GM13977 (cell line): ENCODE measurements around the gene ZNF772.
A peak's percentile ranks its signal among the peaks of the same experiment; 100 is the strongest.
"Not testable (repeated sequence)": the region's sequence is repeated elsewhere in the genome, so short reads cannot be mapped to it uniquely, and the experiment has no call there.

Experiments
- DNase-seq: peaks from one replicate; pipeline ENCODE4 v3.0.0; 2012; ENCODE audit warnings: low spot score
- CTCF ChIP-seq: IDR thresholded peaks from 2 replicates; pipeline ENCODE4 v1.5.1; 2012; ENCODE audit warnings: mild to moderate bottlenecking, control low read depth; ENCODE audit not compliant: insufficient read depth; ENCODE audit errors: extremely low read depth, missing control alignments
- in situ Hi-C: fragments of 300-500 bp; cut with MboI; formaldehyde crosslinking; loops from one replicate; pipeline ENCODE4 v1.12.0; 2022; ENCODE audit warnings: low sequenced_read_pairs, low pct_unique_long_range_greater_than_20kb, mixed read lengths, inconsistent platforms; ENCODE audit not compliant: unreplicated experiment

ZNF772 gene

GRCh38 chr19:57477191-57478008, at the start of gene ZNF772:
Gene ZNF772 (minus strand): TSS chr19:57477566. CDS start chr19:57477309, 257 bp downstream.
- peak; percentile 61 for TF ChIP-seq CTCF
- peak; percentile 90 for DNase-seq
- in situ Hi-C loops = no loop called here

- DNase-seq, in situ Hi-C loops: not testable (repeated sequence)
These were observed 40.7 kb upstream of the ZNF772 start for GRCh38 chr19:57518021-57518420.

- DNase-seq = no peak
- in situ Hi-C loops = no loop called here
- no peak for TF ChIP-seq CTCF
These were observed 37.9 kb upstream of the ZNF772 start for GRCh38 chr19:57515255-57515654.

GRCh38 chr19:57512845-57513244, 35.5 kb upstream of the ZNF772 start:
- DNase-seq = no peak
- TF ChIP-seq CTCF = no peak
- in situ Hi-C loops = no loop called here

- no peak for TF ChIP-seq CTCF
- in situ Hi-C loops = no loop called here
- no peak for DNase-seq
These were observed 34.1 kb upstream of the ZNF772 start for GRCh38 chr19:57511484-57511883.

- DNase-seq = no peak
- in situ Hi-C loops = no loop called here
These were observed 28.8 kb upstream of the ZNF772 start for GRCh38 chr19:57506163-57506562.

GRCh38 chr19:57500400-57500799, 23.0 kb upstream of the ZNF772 start:
- DNase-seq, in situ Hi-C loops: not testable (repeated sequence)

More at GRCh38 chr19:57506163-57506562, 28.8 kb upstream of the ZNF772 start:
- TF ChIP-seq CTCF = no peak

GRCh38 chr19:57499680-57500395, 22.5 kb upstream of the ZNF772 start, which contains the start of gene ZNF773:
Gene ZNF773 (plus strand): TSS chr19:57499938. CDS start chr19:57500081, 143 bp downstream.
- DNase-seq = peak; percentile 93
- in situ Hi-C loops = not testable (repeated sequence)

GRCh38 chr19:57499332-57499679, 21.9 kb upstream of the ZNF772 start:
- in situ Hi-C loops = not testable (repeated sequence)

GRCh38 chr19:57488299-57488644, 10.9 kb upstream of the ZNF772 start:
- in situ Hi-C loops, DNase-seq: not testable (repeated sequence)

More at GRCh38 chr19:57499332-57499679, 21.9 kb upstream of the ZNF772 start:
- DNase-seq = not testable (repeated sequence)

- DNase-seq = peak; percentile 92
- in situ Hi-C loops = not testable (repeated sequence)
These were observed 10.3 kb upstream of the ZNF772 start, which contains the start of gene ZNF419 for GRCh38 chr19:57487477-57488298. Gene ZNF419 (plus strand): TSS chr19:57487750. CDS start chr19:57487951, 201 bp downstream.
